Activated CD8-positive, alpha-beta T cell treated with anti-CD3 and anti-CD28 coated beads for 36 hours (primary cell): ENCODE data around the gene ANO9. TPM values are rescaled to one million over a fixed set of nuclear protein-coding genes. Genes with fewer than 3 reads are reported as not detected.

Source experiments
- ATAC-seq: fragments of 200-7000 bp; cut with Tn5 transposase; one replicate; pipeline ENCODE4 v1.10.0; 2021; ENCODE audit warnings: mild to moderate bottlenecking, moderate library complexity
- CTCF ChIA-PET: fragments of 350-600 bp; sonication (Branson Sonifier 250); formaldehyde crosslinking; loops from one replicate; lab custom pipeline; 2021; ENCODE audit warnings: antibody characterized with exemption; lab: Charles Lee
- POLR2A ChIA-PET: fragments of 350-600 bp; sonication (Branson Sonifier 250); formaldehyde crosslinking; loops from one replicate; lab custom pipeline; 2021; ENCODE audit warnings: antibody characterized with exemption; lab: Charles Lee
- DNase-seq: peaks from one replicate; pipeline ENCODE4 v3.0.0-alpha.2; 2020
- H3K27ac Mint-ChIP-seq: one replicate; pipeline ENCODE4 v1.8.0; 2021; ENCODE audit warnings: mild to moderate bottlenecking, mixed read lengths
- H3K27me3 Mint-ChIP-seq: one replicate; pipeline ENCODE4 v1.8.0; 2021; ENCODE audit warnings: mixed read lengths
- H3K36me3 Mint-ChIP-seq: one replicate; pipeline ENCODE4 v1.8.0; 2021; ENCODE audit warnings: low read depth, mixed read lengths
- H3K4me1 Mint-ChIP-seq: one replicate; pipeline ENCODE4 v1.8.0; 2021; ENCODE audit warnings: low read depth, mixed read lengths
- H3K4me3 Mint-ChIP-seq: one replicate; pipeline ENCODE4 v1.8.0; 2021; ENCODE audit warnings: mild to moderate bottlenecking, moderate library complexity, mixed read lengths
- H3K9me3 Mint-ChIP-seq: one replicate; pipeline ENCODE4 v1.8.0; 2021; ENCODE audit warnings: mixed read lengths
- CTCF ChIP-seq: fragments of 200-600 bp; IDR thresholded peaks from one replicate; pipeline ENCODE4 v1.8.0; 2022; ENCODE audit warnings: antibody characterized with exemption, mild to moderate bottlenecking
- intact Hi-C: fragments of 100-400 bp; cut with micrococcal nuclease; formaldehyde crosslinking; loops from one replicate; pipeline ENCODE4 v1.10.0; 2022
- total RNA-seq, 2 experiments: library from RNA; stranded (reverse); gene quantifications; one replicate each; pipeline ENCODE4 v1.2.3, GENCODE V29; 2021

The ANO9 gene
- total RNA-seq, 2 experiments from 2014 or later, result 28.2 to 29.0 TPM

GRCh38 chr11:409600-410483, 32.0 kb downstream of the ANO9 start:
- intact Hi-C loops, result no loop called here
- DNase-seq, result no peak
- Mint-ChIP-seq H3K4me1 (peaks cover 19% of the 10 kb centered on the region), H3K4me3 (no peak overlapping the region), H3K27ac (no peak overlapping the region), H3K36me3 (no peaks in the 10 kb centered on the region), H3K9me3 (no peaks in the 10 kb centered on the region), H3K27me3 (no peaks in the 10 kb centered on the region)
- no peak for TF ChIP-seq CTCF
- no peak for ATAC-seq
- POLR2A ChIA-PET, result interaction anchor here (1.6 kb wide), 1 partner anchor 39 kb away, joined by 6 read pairs; no protein-coding TSS in a partner anchor
- CTCF ChIA-PET, result interaction anchor here (0.6 to 3.5 kb wide), 3 partner anchors 11 to 39 kb away, joined by 3 to 26 read pairs (median 3); no protein-coding TSS in a partner anchor

- no peaks in the 10 kb centered on the region for H3K9me3 Mint-ChIP-seq
- TF ChIP-seq CTCF, result no peak
- no peaks in the 10 kb centered on the region for H3K27me3 Mint-ChIP-seq
- POLR2A ChIA-PET, result interaction anchor here (1.6 kb wide), 1 partner anchor 39 kb away, joined by 6 read pairs; no protein-coding TSS in a partner anchor
- intact Hi-C loops, result no loop called here
- H3K4me1 Mint-ChIP-seq, result peaks cover 12% of the 10 kb centered on the region
- ATAC-seq, result no peak
- DNase-seq, result no peak
- CTCF ChIA-PET, result interaction anchor here (0.7 to 3.5 kb wide), 2 partner anchors 10 to 40 kb away, joined by 3 to 26 read pairs; no protein-coding TSS in a partner anchor
- H3K36me3 Mint-ChIP-seq, result no peaks in the 10 kb centered on the region
- no peak overlapping the region for H3K4me3 Mint-ChIP-seq
- no peak overlapping the region for H3K27ac Mint-ChIP-seq
Measured at GRCh38 chr11:409008-409599, 32.7 kb downstream of the ANO9 start.

GRCh38 chr11:408154-409007, 33.4 kb downstream of the ANO9 start:
- H3K4me1 Mint-ChIP-seq, result peaks cover 10% of the 10 kb centered on the region
- DNase-seq (no peak), ATAC-seq (no peak)
- H3K4me3 Mint-ChIP-seq, result no peak overlapping the region
- H3K27me3 Mint-ChIP-seq, result no peaks in the 10 kb centered on the region
- H3K27ac Mint-ChIP-seq, result no peak overlapping the region
- no peaks in the 10 kb centered on the region for H3K9me3 Mint-ChIP-seq
- no peaks in the 10 kb centered on the region for H3K36me3 Mint-ChIP-seq
- POLR2A ChIA-PET, result interaction anchor here (0.7 to 2.7 kb wide), 4 partner anchors 8 to 53 kb away, joined by 3 to 9 read pairs (median 4); partner anchors contain the start of gene PTDSS2
- no peak for TF ChIP-seq CTCF
- intact Hi-C loops, result no loop called here
- CTCF ChIA-PET, result interaction anchor here (3.5 kb wide), 1 partner anchor 40 kb away, joined by 26 read pairs; no protein-coding TSS in a partner anchor

- no peak for DNase-seq
- POLR2A ChIA-PET, result interaction anchor here (0.7 to 2.7 kb wide), 4 partner anchors 9 to 95 kb away, joined by 3 to 9 read pairs (median 3); partner anchors contain the start of gene PTDSS2
- Mint-ChIP-seq H3K27me3 (no peaks in the 10 kb centered on the region), H3K36me3 (no peaks in the 10 kb centered on the region), H3K9me3 (no peaks in the 10 kb centered on the region), H3K4me3 (no peak overlapping the region), H3K4me1 (peaks cover 5% of the 10 kb centered on the region), H3K27ac (no peak overlapping the region)
- CTCF ChIA-PET, result interaction anchor here (0.9 to 3.5 kb wide), 3 partner anchors 38 to 99 kb away, joined by 3 to 26 read pairs (median 3); partner anchors contain the start of gene RNH1
- ATAC-seq, result no peak
- TF ChIP-seq CTCF, result no peak
- intact Hi-C loops, result no loop called here
Measured at GRCh38 chr11:407651-408123, 34.1 kb downstream of the ANO9 start.
